NAMALWA (cell line): Measurements from ENCODE around the gene DCP2.
A peak's percentile ranks its signal among the peaks of the same experiment; 100 is the strongest.
"Not testable (repeated sequence)": the region's sequence is repeated elsewhere in the genome, so short reads cannot be mapped to it uniquely, and the experiment has no call there.

Experiments used
- DNase-seq: peaks from one replicate; pipeline ENCODE4 v3.0.0-alpha.2; 2015; ENCODE audit warnings: low spot score

Gene DCP2

GRCh38 chr5:112976432-112977309 lies at the start of gene DCP2:
Gene DCP2 (plus strand): TSS chr5:112976798. CDS start chr5:112976934, 136 bp downstream.
- peak; percentile 99 for DNase-seq

GRCh38 chr5:112929336-112930081 lies 47.1 kb upstream of the DCP2 start:
- peak; percentile 27 for DNase-seq

- peak; percentile 55 for DNase-seq
These were observed 46.6 kb upstream of the DCP2 start for GRCh38 chr5:112930082-112930344.

- no peak for DNase-seq
These were observed 45.1 kb upstream of the DCP2 start for GRCh38 chr5:112931473-112931872.

- DNase-seq: no peak
These were observed 43.5 kb upstream of the DCP2 start for GRCh38 chr5:112933105-112933504.

GRCh38 chr5:112933651-112934365 lies 42.8 kb upstream of the DCP2 start:
- no peak for DNase-seq

GRCh38 chr5:112934366-112934663 lies 42.3 kb upstream of the DCP2 start:
- no peak for DNase-seq

GRCh38 chr5:112935675-112936074 lies 40.9 kb upstream of the DCP2 start:
- DNase-seq: no peak

GRCh38 chr5:112938286-112938685 lies 38.3 kb upstream of the DCP2 start:
- DNase-seq: no peak

- no peak for DNase-seq
These were observed 35.9 kb upstream of the DCP2 start for GRCh38 chr5:112940670-112941069.

GRCh38 chr5:112948458-112948857 lies 28.1 kb upstream of the DCP2 start:
- DNase-seq: no peak

GRCh38 chr5:112951124-112951702 lies 25.4 kb upstream of the DCP2 start:
- no peak for DNase-seq

GRCh38 chr5:112956606-112957005 lies 20.0 kb upstream of the DCP2 start:
- no peak for DNase-seq

- DNase-seq: no peak
These were observed 19.4 kb upstream of the DCP2 start for GRCh38 chr5:112957036-112957808.

- DNase-seq: peak; percentile 21
These were observed 18.2 kb upstream of the DCP2 start for GRCh38 chr5:112958093-112959088.

GRCh38 chr5:112959872-112960271 lies 16.7 kb upstream of the DCP2 start:
- DNase-seq: not testable (repeated sequence)

- DNase-seq: no peak
These were observed 16.3 kb upstream of the DCP2 start for GRCh38 chr5:112960315-112960714.

- DNase-seq: no peak
These were observed 15.6 kb upstream of the DCP2 start for GRCh38 chr5:112960863-112961504.

GRCh38 chr5:112963374-112963733 lies 13.2 kb upstream of the DCP2 start:
- DNase-seq: not testable (repeated sequence)

GRCh38 chr5:112965733-112966306 lies 10.8 kb upstream of the DCP2 start:
- no peak for DNase-seq
